IMR-90 (cell line): ENCODE data around the gene CCDC33. TPM values are rescaled to one million over a fixed set of nuclear protein-coding genes. Genes with fewer than 3 reads are reported as not detected.

ENCODE experiments used
- ATAC-seq: fragments of 200-7000 bp; cut with Tn5 transposase; 2 replicates; pipeline ENCODE4 v1.9.1; 2020; ENCODE audit warnings: low read depth, mild to moderate bottlenecking, moderate library complexity
- BruUV-seq: library from RNA; stranded (reverse); fragments of 400-500 nt; replicated peaks from 2 replicates; lab custom pipeline; 2021; lab: Mats Ljungman, UMichigan
- CTCF ChIA-PET: fragments of 300-600 bp; formaldehyde crosslinking; extraction: SDS; loops from one replicate; lab custom pipeline; 2021; ENCODE audit warnings: antibody characterized with exemption; lab: Yijun Ruan, JAX
- POLR2A ChIA-PET: fragments of 300-600 bp; sonication (Branson Sonifier 250); formaldehyde crosslinking; loops from one replicate; lab custom pipeline; 2022; ENCODE audit warnings: antibody characterized with exemption; ENCODE audit not compliant: unreplicated experiment; lab: Charles Lee
- DNase-seq: peaks from one replicate; pipeline ENCODE4 v3.0.0; 2013
- H2AFZ ChIP-seq: replicated peaks from 2 replicates; pipeline ENCODE3; 2013; ENCODE audit warnings: low read length, mild to moderate bottlenecking; ENCODE audit not compliant: poor library complexity
- H2AK5ac ChIP-seq: 2 replicates; pipeline ENCODE4 v1.6.1; 2013; ENCODE audit warnings: low read depth, low read length, inconsistent platforms
- H2AK9ac ChIP-seq: replicated peaks from 2 replicates; pipeline ENCODE3; 2013; ENCODE audit warnings: mild to moderate bottlenecking, low read depth, low read length, moderate library complexity; ENCODE audit not compliant: poor library complexity
- H2BK120ac ChIP-seq: 2 replicates; pipeline ENCODE4 v1.6.1; 2013; ENCODE audit warnings: low read depth, low read length, inconsistent platforms
- H2BK15ac ChIP-seq: 3 replicates; pipeline ENCODE4 v1.6.1; 2013; ENCODE audit warnings: low read depth, low read length, inconsistent platforms
- H2BK20ac ChIP-seq: 2 replicates; pipeline ENCODE4 v1.6.1; 2013; ENCODE audit warnings: low read depth, mild to moderate bottlenecking, inconsistent platforms, low read length, moderate library complexity
- H2BK5ac ChIP-seq: 2 replicates; pipeline ENCODE4 v1.6.1; 2013; ENCODE audit warnings: mild to moderate bottlenecking, low read depth, low read length, inconsistent platforms; ENCODE audit not compliant: poor library complexity, severe bottlenecking
- H3K14ac ChIP-seq: replicated peaks from 2 replicates; pipeline ENCODE4 v1.6.1; 2013; ENCODE audit warnings: low read depth, low read length, inconsistent platforms
- H3K18ac ChIP-seq: 2 replicates; pipeline ENCODE4 v1.6.1; 2013; ENCODE audit warnings: low read depth, low read length, control low read depth
- H3K23ac ChIP-seq: 2 replicates; pipeline ENCODE4 v1.6.1; 2013; ENCODE audit warnings: low read depth, low read length, inconsistent platforms
- H3K27ac ChIP-seq: 2 replicates; pipeline ENCODE4 v1.5.1; 2013; ENCODE audit warnings: mild to moderate bottlenecking, control low read depth, low read length; ENCODE audit not compliant: insufficient read depth
- H3K27me3 ChIP-seq: 2 replicates; pipeline ENCODE4 v1.6.1; 2013; ENCODE audit warnings: low read length; ENCODE audit not compliant: control insufficient read depth, insufficient read depth
- H3K36me3 ChIP-seq: 2 replicates; pipeline ENCODE4 v1.6.1; 2013; ENCODE audit warnings: low read length, mixed read lengths; ENCODE audit not compliant: control insufficient read depth, insufficient read depth
- H3K4ac ChIP-seq: 2 replicates; pipeline ENCODE4 v1.6.1; 2013; ENCODE audit warnings: low read depth, low read length, inconsistent platforms
- H3K4me1 ChIP-seq: 2 replicates; pipeline ENCODE4 v1.6.1; 2013; ENCODE audit warnings: low read length, mixed read lengths; ENCODE audit not compliant: control insufficient read depth, insufficient read depth
- H3K4me2 ChIP-seq: 2 replicates; pipeline ENCODE4 v1.6.1; 2013; ENCODE audit warnings: low read depth, mild to moderate bottlenecking, control low read depth, low read length, moderate library complexity
- H3K4me3 ChIP-seq: 2 replicates; pipeline ENCODE4 v1.5.1; 2013; ENCODE audit warnings: low read depth, mild to moderate bottlenecking, control low read depth, low read length, moderate library complexity; ENCODE audit not compliant: insufficient read depth
- H3K56ac ChIP-seq: 2 replicates; pipeline ENCODE4 v1.6.1; 2013; ENCODE audit warnings: low read length, inconsistent platforms; ENCODE audit not compliant: insufficient read depth; ENCODE audit errors: extremely low read depth
- H3K79me1 ChIP-seq, 2 experiments: 2 replicates each; pipeline ENCODE4 v1.6.1; 2013; ENCODE audit warnings: low read length in 2 of 2, inconsistent platforms in 1 of 2, low read depth in 1 of 2
- H3K9ac ChIP-seq: 2 replicates; pipeline ENCODE4 v1.6.1; 2013; ENCODE audit warnings: low read depth, low read length, control low read depth
- H3K9me1 ChIP-seq: 2 replicates; pipeline ENCODE4 v1.6.1; 2013; ENCODE audit warnings: low read length, inconsistent platforms; ENCODE audit not compliant: insufficient read depth
- H3K9me3 ChIP-seq: 2 replicates; pipeline ENCODE4 v1.6.1; 2013; ENCODE audit warnings: low read length; ENCODE audit not compliant: control insufficient read depth, insufficient read depth
- H4K20me1 ChIP-seq: 2 replicates; pipeline ENCODE4 v1.6.1; 2013; ENCODE audit warnings: low read length, inconsistent platforms; ENCODE audit not compliant: insufficient read depth
- H4K5ac ChIP-seq: 2 replicates; pipeline ENCODE4 v1.6.1; 2013; ENCODE audit warnings: mild to moderate bottlenecking, low read depth, low read length, control low read depth
- H4K8ac ChIP-seq, 2 experiments: 2 replicates each; pipeline ENCODE4 v1.6.1; 2013; ENCODE audit warnings: low read depth in 2 of 2, low read length in 2 of 2, control low read depth in 1 of 2, inconsistent platforms in 1 of 2
- H4K91ac ChIP-seq: 2 replicates; pipeline ENCODE4 v1.6.1; 2013; ENCODE audit warnings: low read depth, low read length, inconsistent platforms; ENCODE audit not compliant: insufficient read depth
- BHLHE40 ChIP-seq: fragments of 150-350 bp; IDR thresholded peaks from 2 replicates; pipeline ENCODE4 v1.6.1; 2016; ENCODE audit warnings: mild to moderate bottlenecking, low read depth, low read length
- CEBPB ChIP-seq: IDR thresholded peaks from 2 replicates; pipeline ENCODE4 v1.6.1; 2012; ENCODE audit warnings: low read depth, low read length, improper control_type of control experiment
- CHD1 ChIP-seq: IDR thresholded peaks from 2 replicates; pipeline ENCODE4 v1.6.1; 2012; ENCODE audit warnings: low read depth, low read length, improper control_type of control experiment
- MAFK ChIP-seq: IDR thresholded peaks from 2 replicates; pipeline ENCODE4 v1.6.1; 2012; ENCODE audit warnings: low read depth, low read length, improper control_type of control experiment
- MAZ ChIP-seq: IDR thresholded peaks from 2 replicates; pipeline ENCODE4 v1.6.1; 2012; ENCODE audit warnings: low read depth, mild to moderate bottlenecking, low read length, improper control_type of control experiment, moderate library complexity, borderline replicate concordance
- NFE2L2 ChIP-seq: fragments of 150-350 bp; IDR thresholded peaks from 2 replicates; pipeline ENCODE4 v1.6.1; 2016; ENCODE audit warnings: low read depth, mild to moderate bottlenecking, low read length
- RCOR1 ChIP-seq: IDR thresholded peaks from 2 replicates; pipeline ENCODE4 v1.6.1; 2012; ENCODE audit warnings: mild to moderate bottlenecking, low read length, improper control_type of control experiment; ENCODE audit not compliant: insufficient replicate concordance
- RFX5 ChIP-seq: IDR thresholded peaks from 2 replicates; pipeline ENCODE4 v1.8.0; 2012; ENCODE audit warnings: low read depth, mild to moderate bottlenecking, low read length, moderate library complexity
- SMC3 ChIP-seq: fragments of 150-350 bp; IDR thresholded peaks from 2 replicates; pipeline ENCODE4 v1.6.1; 2016; ENCODE audit warnings: low read depth, mild to moderate bottlenecking, antibody characterized with exemption, low read length, moderate library complexity
- WGBS, 2 experiments: methylation state at CpG; one replicate each; pipeline versions ENCODE4 v1.1.5 to v1.1.7; 2013; ENCODE audit warnings: missing lambda C conversion rate in 2 of 2; ENCODE audit not compliant: insufficient read length in 1 of 2; ENCODE audit errors: extremely low coverage in 2 of 2; 5-methylcytosine and 5-hydroxymethylcytosine counted together
- dilution Hi-C: fragments of 300-500 bp; cut with HindIII; formaldehyde crosslinking; loops from one replicate; pipeline ENCODE4 v1.14.3; 2018; ENCODE audit warnings: low sequenced_read_pairs; ENCODE audit not compliant: unreplicated experiment
- in situ Hi-C: fragments of 300-500 bp; cut with MboI; formaldehyde crosslinking; loops from 3 replicates; pipeline ENCODE4 v1.14.3; 2019; ENCODE audit warnings: low sequenced_read_pairs, inconsistent platforms, mixed read lengths
- intact Hi-C: fragments of 100-400 bp; cut with micrococcal nuclease; formaldehyde crosslinking; loops from 2 replicates; pipeline ENCODE4 v1.10.0; 2022
- polyA plus RNA-seq, 3 experiments: library from polyadenylated mRNA; depleted of rRNA; stranded (reverse); fragments of >200 nt; gene quantifications; 2 replicates each; pipeline ENCODE4 v1.2.3, GENCODE V29; 2012; ENCODE audit warnings: low replicate concordance in 1 of 3
- total RNA-seq: library from RNA; depleted of rRNA; stranded (reverse); fragments of >200 nt; gene quantifications from 2 replicates; pipeline ENCODE4 v1.2.3, GENCODE V29; 2012
- TF ChIP-seq, protein P1 (sequence below): conservative IDR thresholded peaks from 2 replicates; pipeline ENCODE4 v1.5.1; 2012; ENCODE audit warnings: mild to moderate bottlenecking, low read depth, low read length, improper control_type of control experiment

The CCDC33 gene
- total and polyA plus RNA-seq, 2 of the 4 experiments (the other 2 are of a cell fraction) = not detected

GRCh38 chr15:74343127-74343796, 107.1 kb downstream of the CCDC33 start:
- Histone ChIP-seq H3K4me2 (no peak overlapping the region), H4K8ac (no peak overlapping the region), H3K36me3 (no peaks in the 10 kb centered on the region), H3K9me1 (peaks cover 9% of the 10 kb centered on the region; the same call in 1 of the 2 replicates), H3K18ac (no peak overlapping the region), H3K27ac (no peak overlapping the region), H2BK120ac (no peak overlapping the region), H3K9me3 (no peaks in the 10 kb centered on the region), H3K79me1 (no peaks in the 10 kb centered on the region), H2BK5ac (no peak overlapping the region), H3K27me3 (peaks cover 20% of the 10 kb centered on the region; the same call in 1 of the 2 replicates), H2BK20ac (no peak overlapping the region), H2AFZ (peak overlapping the region; percentile 32), H2BK15ac (no peak overlapping the region), H3K9ac (no peak overlapping the region), H2AK5ac (no peak overlapping the region), H3K4me1 (peaks cover 2% of the 10 kb centered on the region; the same call in 1 of the 2 replicates), H3K4ac (no peak overlapping the region), H4K91ac (no peak overlapping the region), H3K4me3 (no peak overlapping the region), H2AK9ac (peak overlapping the region; percentile 16), H3K56ac (no peak overlapping the region), H3K23ac (no peak overlapping the region), H3K14ac (no peak overlapping the region), H4K20me1 (no peaks in the 10 kb centered on the region), H4K5ac (no peak overlapping the region)
- ATAC-seq (no peak), DNase-seq (no peak)
- dilution Hi-C loops = no loop called here
- in situ Hi-C loops = no loop called here
- ChIA-PET CTCF (no interaction called here), POLR2A (no interaction called here)
- TF ChIP-seq CHD1 = no peak
- TF ChIP-seq, protein P1, sequence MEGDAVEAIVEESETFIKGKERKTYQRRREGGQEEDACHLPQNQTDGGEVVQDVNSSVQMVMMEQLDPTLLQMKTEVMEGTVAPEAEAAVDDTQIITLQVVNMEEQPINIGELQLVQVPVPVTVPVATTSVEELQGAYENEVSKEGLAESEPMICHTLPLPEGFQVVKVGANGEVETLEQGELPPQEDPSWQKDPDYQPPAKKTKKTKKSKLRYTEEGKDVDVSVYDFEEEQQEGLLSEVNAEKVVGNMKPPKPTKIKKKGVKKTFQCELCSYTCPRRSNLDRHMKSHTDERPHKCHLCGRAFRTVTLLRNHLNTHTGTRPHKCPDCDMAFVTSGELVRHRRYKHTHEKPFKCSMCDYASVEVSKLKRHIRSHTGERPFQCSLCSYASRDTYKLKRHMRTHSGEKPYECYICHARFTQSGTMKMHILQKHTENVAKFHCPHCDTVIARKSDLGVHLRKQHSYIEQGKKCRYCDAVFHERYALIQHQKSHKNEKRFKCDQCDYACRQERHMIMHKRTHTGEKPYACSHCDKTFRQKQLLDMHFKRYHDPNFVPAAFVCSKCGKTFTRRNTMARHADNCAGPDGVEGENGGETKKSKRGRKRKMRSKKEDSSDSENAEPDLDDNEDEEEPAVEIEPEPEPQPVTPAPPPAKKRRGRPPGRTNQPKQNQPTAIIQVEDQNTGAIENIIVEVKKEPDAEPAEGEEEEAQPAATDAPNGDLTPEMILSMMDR = no peak
- TF ChIP-seq NFE2L2 = no peak
- no peak for TF ChIP-seq RCOR1
- no peak for TF ChIP-seq MAZ
- no peak for TF ChIP-seq SMC3
- TF ChIP-seq CEBPB = no peak
- TF ChIP-seq RFX5 = no peak
- TF ChIP-seq MAFK = no peak
- TF ChIP-seq BHLHE40 = no peak
- intact Hi-C loops = no loop called here
- no TSS peak for BruUV-seq
- 80% methylated on average over 2 of the region's 14 CpGs; no CpG with 5 or more reads in 1 of the 2 experiments for WGBS, 2 experiments
